ENCODE measurements around the gene ECHDC3. TPM values are rescaled to one million over a fixed set of nuclear protein-coding genes. Genes with fewer than 3 reads are reported as not detected.

The ECHDC3 gene
- total and polyA plus RNA-seq, 10 of the 15 experiments (the other 5 are each of a cell fraction or from before 2014, with no cell fraction given), result 0.16 to 10.0 (median 6.0) TPM

GRCh38 chr10:11794566-11794965 lies 52.4 kb downstream of the ECHDC3 start (continued):
- no peak for TF ChIP-seq NR2F1 (conservative IDR thresholded peaks at IDR 0.05)

GRCh38 chr10:11795101-11795920 lies 53.1 kb downstream of the ECHDC3 start:
- DNase-seq (ENCODE audit: low read depth, low spot score) (no peak), FAIRE-seq (no peak), ATAC-seq (no peak)
- no peaks in the 10 kb centered on the region for H4K20me1 ChIP-seq (ENCODE audit: control insufficient read depth, insufficient read depth)
- H3K4me2 ChIP-seq (ENCODE audit: control insufficient read depth, insufficient read depth), result no peak overlapping the region
- H3K36me3 ChIP-seq (ENCODE audit: control insufficient read depth in 2 of 2, insufficient read depth in 2 of 2, low read length in 1 of 2), result no peaks in the 10 kb centered on the region
- H3K4me3 ChIP-seq, result no peak overlapping the region
- no peak overlapping the region for H2AFZ ChIP-seq (ENCODE audit: control insufficient read depth, low read depth, low read length)
- TF ChIP-seq BCL3 (IDR thresholded peaks at IDR 0.05; ENCODE audit: borderline replicate concordance, insufficient read depth, low read depth, low read length, poor library complexity, severe bottlenecking) (peak; percentile 70), IKZF2 (IDR thresholded peaks at IDR 0.05) (no peak), TCF3 (IDR thresholded peaks at IDR 0.05; ENCODE audit: borderline replicate concordance, insufficient read depth, low read depth, low read length) (0 out of 2 replicates have a peak, but pooled peaks have one; percentile 33), EGR1 (IDR thresholded peaks at IDR 0.05; ENCODE audit: borderline replicate concordance in 1 of 2, low read depth in 2 of 2, low read length in 2 of 2) (peak; percentile 13 to 58; a peak in 2 of 3 replicates), ZNF592 (IDR thresholded peaks at IDR 0.05) (no peak), TBL1XR1 (IDR thresholded peaks at IDR 0.05; ENCODE audit: low read depth, low read length) (no peak)
- 72% methylated on average over 23 of the region's 25 CpGs for WGBS (ENCODE audit: insufficient coverage, insufficient replicate concordance, low lambda C conversion rate, missing lambda C conversion rate)
- no peaks in the 10 kb centered on the region for H3K79me2 ChIP-seq (ENCODE audit: control insufficient read depth, insufficient read depth, low read length)
- intact Hi-C loops (cut with micrococcal nuclease; ENCODE audit: unreplicated experiment), result no loop called here
- H3K9me3 ChIP-seq (replicated peaks; ENCODE audit: control insufficient read depth, insufficient read depth, low read length), result no peaks in the 10 kb centered on the region
- no peak overlapping the region for H3K27ac ChIP-seq (ENCODE audit: control insufficient read depth, insufficient read depth)
- no peak overlapping the region for H3K9ac ChIP-seq (ENCODE audit: control insufficient read depth, insufficient read depth, low read length)
- no TSS peak for BruUV-seq (replicated peaks)
- no peaks in the 10 kb centered on the region for H3K4me1 ChIP-seq (ENCODE audit: control insufficient read depth, insufficient read depth, low read length)
- no peaks in the 10 kb centered on the region for H3K27me3 ChIP-seq (replicated peaks in 1 of 2; ENCODE audit: control insufficient read depth in 2 of 2, insufficient read depth in 2 of 2, low read length in 1 of 2)
- ChIA-PET CTCF (interaction anchor here (3.8 to 3.9 kb wide), 2 partner anchors 12 to 191 kb away, joined by 25 to 27 read pairs; no protein-coding TSS in a partner anchor), RAD21 (ENCODE audit: unreplicated experiment) (interaction anchor here (1.3 kb wide), 1 partner anchor 191 kb away, joined by 4 read pairs; no protein-coding TSS in a partner anchor), SMC1A (ENCODE audit: uncharacterized antibody, unreplicated experiment) (interaction anchor here (1.2 kb wide), 1 partner anchor 38 kb away, joined by 4 read pairs; no protein-coding TSS in a partner anchor), POLR2A (interaction anchor here (0.6 kb wide), 1 partner anchor 85 kb away, joined by 4 read pairs; no protein-coding TSS in a partner anchor)
- in situ Hi-C loops (cut with MboI), result loop anchor here (5.0 kb wide), 1 partner anchor 187 kb away; no protein-coding TSS in a partner anchor
